SK-N-SH treated with all-trans-retinoic acid at 6 μM for 48 hours (cell line): ENCODE results near the gene CDK5RAP2.

ENCODE experiments used
- ARNTL ChIP-seq: fragments of 450-650 bp; formaldehyde crosslinking; IDR thresholded peaks from 2 replicates; pipeline ENCODE4 v1.5.0; 2020; ENCODE audit warnings: low read depth, mild to moderate bottlenecking, moderate library complexity, borderline replicate concordance
- CREB5 ChIP-seq: fragments of 250-450 bp; sonication (Bioruptor Pico); IDR thresholded peaks from 2 replicates; pipeline ENCODE4 v1.5.1; 2020; ENCODE audit warnings: low read depth, mild to moderate bottlenecking, moderate library complexity
- CSDC2 ChIP-seq: fragments of 250-450 bp; sonication (Bioruptor Pico); IDR thresholded peaks from 2 replicates; pipeline ENCODE4 v1.5.0; 2020; ENCODE audit warnings: mild to moderate bottlenecking, moderate library complexity
- ISL1 ChIP-seq: fragments of 250-450 bp; sonication (Bioruptor Pico); IDR thresholded peaks from 2 replicates; pipeline ENCODE4 v2.1.2; 2022; ENCODE audit warnings: mild to moderate bottlenecking, moderate library complexity
- PATZ1 ChIP-seq: fragments of 250-450 bp; sonication (Bioruptor Pico); IDR thresholded peaks from 2 replicates; pipeline ENCODE4 v1.8.0; 2020; ENCODE audit warnings: mild to moderate bottlenecking, moderate library complexity, borderline replicate concordance
- RARB ChIP-seq: fragments of 250-450 bp; sonication (Bioruptor Pico); IDR thresholded peaks from 2 replicates; pipeline ENCODE4 v1.8.0; 2021; ENCODE audit warnings: mild to moderate bottlenecking, moderate library complexity
- SNAI2 ChIP-seq: fragments of 250-450 bp; sonication (Bioruptor Pico); IDR thresholded peaks from 2 replicates; pipeline ENCODE4 v1.5.0; 2020; ENCODE audit warnings: mild to moderate bottlenecking, moderate library complexity
- TCF4 ChIP-seq: fragments of 250-450 bp; sonication (Bioruptor Pico); IDR thresholded peaks from 2 replicates; pipeline ENCODE4 v1.8.0; 2021; ENCODE audit warnings: mild to moderate bottlenecking, moderate library complexity, borderline replicate concordance
- ZFP3 ChIP-seq: fragments of 250-450 bp; sonication (Bioruptor Pico); IDR thresholded peaks from 2 replicates; pipeline ENCODE4 v1.5.0; 2020; ENCODE audit warnings: mild to moderate bottlenecking, moderate library complexity
- ZFP30 ChIP-seq: fragments of 450-650 bp; formaldehyde crosslinking; IDR thresholded peaks from 2 replicates; pipeline ENCODE4 v1.5.0; 2022; ENCODE audit warnings: mild to moderate bottlenecking, moderate library complexity
- ZNF565 ChIP-seq: fragments of 450-650 bp; formaldehyde crosslinking; conservative IDR thresholded peaks from 2 replicates; pipeline ENCODE4 v1.5.0; 2020; ENCODE audit warnings: low read depth, mild to moderate bottlenecking, moderate library complexity
- ZNF8 ChIP-seq: fragments of 450-650 bp; formaldehyde crosslinking; IDR thresholded peaks from 2 replicates; pipeline ENCODE4 v1.5.0; 2020; ENCODE audit warnings: mild to moderate bottlenecking, moderate library complexity

- TF ChIP-seq PATZ1 (no peak), RARB (CRISPR knock-in tag) (no peak), ZNF565 (CRISPR knock-in tag) (no peak), CSDC2 (CRISPR knock-in tag) (no peak), CREB5 (CRISPR knock-in tag) (no peak), ISL1 (CRISPR knock-in tag) (no peak), ZNF8 (no peak), ARNTL (CRISPR knock-in tag) (no peak), SNAI2 (CRISPR knock-in tag) (no peak), ZFP30 (no peak), TCF4 (no peak), ZFP3 (no peak)
These were observed 115.0 kb downstream of the CDK5RAP2 start for GRCh38 chr9:120464887-120465421.
